ENCODE measurements around the gene SLC29A1. TPM values are rescaled to one million over a fixed set of nuclear protein-coding genes. Genes with fewer than 3 reads are reported as not detected.

Gene SLC29A1
- total and polyA plus RNA-seq, 11 donors, result 48.0 to 319 (median 131) TPM

DNA sequence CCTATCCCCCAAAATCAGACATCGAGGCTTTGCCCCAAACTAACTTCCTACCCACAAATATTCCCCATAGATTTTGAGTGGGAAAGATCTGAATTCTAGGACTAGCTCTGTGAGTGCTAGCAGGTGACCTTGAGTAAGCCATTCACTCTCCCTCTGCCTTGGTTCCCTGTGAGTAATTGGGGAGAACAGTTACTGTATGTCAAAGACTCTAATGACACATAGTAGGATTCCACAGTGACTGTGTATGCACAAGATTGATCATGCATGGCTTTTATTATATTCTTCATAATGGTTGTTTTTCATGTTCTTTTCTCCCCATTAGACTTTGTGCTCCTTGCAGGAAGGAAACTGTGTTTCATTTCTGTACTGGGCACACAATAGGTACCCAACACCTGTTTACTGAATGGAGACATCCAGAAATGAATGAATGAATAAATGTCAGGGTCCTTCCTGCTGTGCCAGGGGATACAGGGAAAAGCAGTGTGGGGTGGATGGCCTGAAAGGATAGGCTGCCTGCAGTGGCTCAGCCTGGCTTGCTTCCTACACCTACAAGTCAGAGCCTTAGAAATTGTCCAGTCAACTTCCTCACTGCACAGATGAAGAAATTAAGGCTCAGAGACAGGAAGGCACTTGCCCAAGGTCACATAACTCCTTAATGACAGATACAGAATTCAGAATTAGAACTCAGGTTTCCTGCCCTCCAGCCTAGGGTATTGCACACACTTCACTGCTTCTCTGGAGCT lies 46.0 kb downstream of the SLC29A1 start:
- Histone ChIP-seq H3K27ac (no peak overlapping the region), H3K9me3 (no peaks in the 10 kb centered on the region), H3K4me3 (no peak overlapping the region), H3K4me1 (peaks cover 0 to 24% (median 6%) of the 10 kb centered on the region in 12 donors), H3K27me3 (peaks cover 5 to 55% (median 35%) of the 10 kb centered on the region in 9 donors), H3K36me3 (no peaks in the 10 kb centered on the region)
- ATAC-seq, result no peak
- no peak for DNase-seq
- TF ChIP-seq CTCF (IDR thresholded peaks at IDR 0.05) (no peak), POLR2A (IDR thresholded peaks at IDR 0.05) (no peak)
- intact Hi-C loops (cut with DNase I), result loop anchor here in 9 of 10 donors (2.0 to 10.0 kb wide), 7 partner anchors 33 to 185 kb away; partner anchors contain the start of gene AARS2 (in 1 of the 9)
- 76 to 93% (median 81%) methylated on average over 1 of the region's 1 CpG for WGBS, 4 donors

- no peaks in the 10 kb centered on the region for H3K36me3 ChIP-seq
- no peak for TF ChIP-seq POLR2A (IDR thresholded peaks at IDR 0.05)
- TF ChIP-seq CTCF (IDR thresholded peaks at IDR 0.05), result no peak
- intact Hi-C loops (cut with DNase I), result loop anchor here in 9 of 10 donors (2.0 to 10.0 kb wide), 7 partner anchors 32 to 185 kb away; partner anchors contain the start of gene AARS2 (in 1 of the 9)
- ATAC-seq (no peak), DNase-seq (no peak)
- WGBS, 4 donors, result 14 to 18% (median 14%) methylated on average over 25 to 29 of the region's 29 CpGs
- peak within 1 kb of the TSS in 9 of 12 donors; percentile 34 to 60 (median 38) for H3K4me3 ChIP-seq
- no peaks in the 10 kb centered on the region for H3K9me3 ChIP-seq
- H3K4me1 ChIP-seq, result peaks cover 0 to 17% (median 0%) of the 10 kb centered on the region in 12 donors
- H3K27ac ChIP-seq, result no peak within 1 kb of the TSS
- H3K27me3 ChIP-seq, result peaks cover 5 to 62% (median 35%) of the 10 kb centered on the region in 9 donors
Measured at GRCh38 chr6:44269921-44270525, 46.6 kb downstream of the SLC29A1 start, which contains the start of gene TMEM151B. Gene TMEM151B (plus strand): TSS chr6:44270450. CDS start chr6:44270743, 293 bp downstream.

DNA sequence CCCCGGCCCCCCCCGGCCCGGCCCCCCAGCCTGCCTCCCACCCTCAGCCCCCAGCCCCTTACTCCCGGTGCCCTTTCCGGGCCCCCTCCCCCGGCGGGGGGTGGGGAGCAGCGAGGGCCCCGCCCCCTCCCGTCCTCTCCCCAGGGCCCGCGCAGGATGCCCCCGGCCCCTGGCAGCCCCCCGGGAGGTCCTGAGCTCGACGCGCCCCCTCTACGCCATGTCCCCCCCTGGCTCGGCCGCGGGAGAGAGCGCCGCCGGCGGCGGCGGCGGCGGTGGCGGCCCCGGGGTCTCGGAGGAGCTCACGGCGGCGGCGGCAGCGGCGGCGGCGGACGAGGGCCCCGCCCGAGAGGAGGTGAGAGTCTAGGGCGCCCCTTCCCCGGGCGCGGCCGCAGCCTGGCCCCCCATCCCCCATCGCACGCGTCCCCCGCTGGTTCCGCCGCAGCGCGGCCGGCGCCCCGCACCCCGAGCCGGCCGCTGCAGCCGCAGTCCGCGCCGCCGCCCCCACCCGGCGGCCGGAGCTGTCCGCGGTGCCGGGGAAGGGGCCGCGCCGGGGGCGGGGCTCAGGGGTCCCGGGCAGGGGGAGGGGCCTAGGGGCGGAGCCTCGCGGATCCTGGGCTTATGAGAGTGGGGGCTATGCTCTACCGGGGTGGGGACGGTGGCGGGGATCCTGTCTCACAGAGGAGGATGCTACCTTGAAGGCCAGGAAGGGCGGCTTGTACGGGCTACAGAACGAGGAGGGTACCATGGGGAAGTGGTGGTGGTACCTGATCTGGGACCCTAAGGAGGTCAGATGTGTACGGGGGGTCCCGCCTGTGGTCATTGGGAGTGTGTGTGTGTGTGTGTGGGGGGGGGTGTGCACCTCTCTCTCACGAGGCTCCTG lies 47.4 kb downstream of the SLC29A1 start:
- Histone ChIP-seq H3K4me1 (peaks cover 0 to 18% (median 2%) of the 10 kb centered on the region in 12 donors), H3K27ac (no peak overlapping the region), H3K27me3 (peaks cover 12 to 69% (median 38%) of the 10 kb centered on the region in 9 donors), H3K9me3 (no peaks in the 10 kb centered on the region), H3K36me3 (no peaks in the 10 kb centered on the region), H3K4me3 (peak overlapping the region in 9 of 12 donors; percentile 34 to 60 (median 38))
- no peak for ATAC-seq
- TF ChIP-seq CTCF (IDR thresholded peaks at IDR 0.05) (no peak), POLR2A (IDR thresholded peaks at IDR 0.05) (no peak)
- intact Hi-C loops (cut with DNase I), result no loop called here
- WGBS, 4 donors, result 2 to 12% (median 2%) methylated on average over 9 to 90 of the region's 90 CpGs
- peak in 1 of 5 donors; percentile 60 for DNase-seq
